Hepatocyte (in vitro differentiated cells): ENCODE measurements around the gene SDK1. TPM values are rescaled to one million over a fixed set of nuclear protein-coding genes. Genes with fewer than 3 reads are reported as not detected.

Source experiments
- DNase-seq: peaks from one replicate; pipeline ENCODE4 v3.0.0-alpha.2; 2016; ENCODE audit warnings: low spot score
- H2AFZ ChIP-seq: fragments of 200-600 bp; sonication (generic); 2 replicates; pipeline ENCODE4 v1.6.0; 2016; ENCODE audit warnings: antibody characterized with exemption, mild to moderate bottlenecking
- H3K27ac ChIP-seq: fragments of 200-600 bp; sonication (generic); 2 replicates; pipeline ENCODE4 v1.5.1; 2016; ENCODE audit warnings: mild to moderate bottlenecking
- H3K27me3 ChIP-seq: fragments of 200-600 bp; sonication (generic); 2 replicates; pipeline ENCODE4 v1.6.1; 2016
- H3K36me3 ChIP-seq: fragments of 200-600 bp; sonication (generic); replicated peaks from 2 replicates; pipeline ENCODE4 v1.5.1; 2016; ENCODE audit warnings: low read depth; ENCODE audit not compliant: insufficient read depth
- H3K4me1 ChIP-seq: fragments of 200-600 bp; sonication (generic); 2 replicates; pipeline ENCODE4 v1.5.1; 2016; ENCODE audit warnings: mild to moderate bottlenecking, moderate library complexity; ENCODE audit not compliant: insufficient read depth
- H3K4me2 ChIP-seq: fragments of 200-600 bp; sonication (generic); 2 replicates; pipeline ENCODE4 v1.6.0; 2016
- H3K4me3 ChIP-seq: fragments of 200-600 bp; sonication (generic); 2 replicates; pipeline ENCODE4 v1.5.1; 2016; ENCODE audit warnings: mild to moderate bottlenecking
- H3K79me2 ChIP-seq: fragments of 200-600 bp; sonication (generic); 2 replicates; pipeline ENCODE4 v1.6.0; 2017; ENCODE audit warnings: mild to moderate bottlenecking
- H3K9me2 ChIP-seq: fragments of 200-600 bp; sonication (generic); replicated peaks from 2 replicates; pipeline ENCODE4 v1.6.0; 2017; ENCODE audit warnings: mild to moderate bottlenecking; ENCODE audit not compliant: insufficient read depth
- H3K9me3 ChIP-seq: fragments of 200-600 bp; sonication (generic); 2 replicates; pipeline ENCODE4 v1.5.1; 2016; ENCODE audit warnings: low read depth, mild to moderate bottlenecking
- H4K20me1 ChIP-seq: fragments of 200-600 bp; sonication (generic); 2 replicates; pipeline ENCODE4 v1.6.0; 2016; ENCODE audit warnings: mild to moderate bottlenecking; ENCODE audit not compliant: insufficient read depth, poor library complexity, severe bottlenecking
- EZH2 ChIP-seq: fragments of 200-600 bp; sonication (generic); IDR thresholded peaks from 2 replicates; pipeline ENCODE4 v1.6.1; 2016; ENCODE audit warnings: antibody characterized with exemption, mild to moderate bottlenecking, borderline replicate concordance
- EZH2phosphoT487 ChIP-seq: fragments of 200-600 bp; sonication (generic); IDR thresholded peaks from one replicate; pipeline ENCODE4 v1.6.1; 2018; ENCODE audit warnings: antibody characterized with exemption, mild to moderate bottlenecking, low read depth, moderate library complexity; ENCODE audit not compliant: unreplicated experiment, severe bottlenecking
- WGBS: methylation state at CpG from one replicate; pipeline ENCODE4 v1.1.6; 2016; ENCODE audit warnings: low lambda C conversion rate; ENCODE audit errors: missing lambda C conversion rate; 5-methylcytosine and 5-hydroxymethylcytosine counted together
- polyA plus RNA-seq: library from polyadenylated mRNA; unstranded; fragments of >200 nt; fragmentation: Nextera tagmentation; extraction: Ambion mirVana; gene quantifications from 2 replicates; pipeline ENCODE4 v1.2.1, GENCODE V29; 2016
- total RNA-seq: library from RNA; depleted of rRNA; stranded (reverse); fragments of >200 nt; gene quantifications from 2 replicates; pipeline ENCODE4 v1.2.3, GENCODE V29; 2014
- TF ChIP-seq, protein P1 (sequence below): fragments of 200-600 bp; sonication (generic); IDR thresholded peaks from 2 replicates; pipeline ENCODE4 v1.5.1; 2016; ENCODE audit warnings: antibody characterized with exemption, mild to moderate bottlenecking; ENCODE audit not compliant: poor library complexity

Gene SDK1
- total and polyA plus RNA-seq, 2 experiments from 2014 or later = 4.3 to 10.0 TPM

DNA sequence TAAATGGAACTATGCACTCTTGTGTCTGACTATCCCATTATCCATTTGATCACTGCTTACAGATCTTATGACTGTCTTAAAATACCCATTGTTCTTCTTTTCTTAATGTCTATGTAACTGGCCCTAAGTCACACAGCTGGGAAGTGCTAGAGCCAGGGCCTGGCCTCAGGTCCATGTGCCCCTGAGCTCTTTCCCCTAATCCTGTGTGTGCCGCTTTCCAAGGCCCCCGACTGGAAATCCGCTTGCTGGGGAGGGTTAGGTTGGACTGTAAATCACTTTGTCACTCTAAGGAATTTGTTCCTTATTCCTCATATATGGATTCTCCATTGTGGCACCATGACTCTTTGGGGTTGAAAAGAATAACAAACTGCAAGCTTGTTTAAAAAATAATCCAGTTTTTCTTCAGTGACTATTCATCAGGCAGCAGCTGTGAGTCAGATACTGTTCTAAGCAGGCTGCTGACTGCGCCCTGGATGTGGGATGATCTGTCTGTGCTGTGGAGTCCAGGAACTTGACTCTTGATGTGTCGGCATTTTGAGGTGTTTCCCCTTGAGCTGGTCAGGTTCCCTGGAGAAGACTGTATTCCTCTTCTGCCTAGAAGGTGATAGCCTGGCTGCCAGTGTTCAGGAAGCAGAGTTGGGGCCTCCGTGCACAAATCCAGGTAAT, 236.3 kb downstream of the SDK1 start:
- H3K9me2 ChIP-seq = no peaks in the 10 kb centered on the region
- no peaks in the 10 kb centered on the region for H3K9me3 ChIP-seq
- no peak overlapping the region for H3K4me3 ChIP-seq
- no peaks in the 10 kb centered on the region for H3K36me3 ChIP-seq
- no peaks in the 10 kb centered on the region for H3K27me3 ChIP-seq
- H3K4me2 ChIP-seq = no peak overlapping the region
- no peaks in the 10 kb centered on the region for H3K79me2 ChIP-seq
- peak; percentile 34 for DNase-seq
- H3K4me1 ChIP-seq = peaks cover 7% of the 10 kb centered on the region
- 69% methylated on average over 6 of the region's 6 CpGs for WGBS
- H4K20me1 ChIP-seq = no peaks in the 10 kb centered on the region
- TF ChIP-seq EZH2 (no peak), EZH2phosphoT487 (no peak)
- TF ChIP-seq, protein P1, sequence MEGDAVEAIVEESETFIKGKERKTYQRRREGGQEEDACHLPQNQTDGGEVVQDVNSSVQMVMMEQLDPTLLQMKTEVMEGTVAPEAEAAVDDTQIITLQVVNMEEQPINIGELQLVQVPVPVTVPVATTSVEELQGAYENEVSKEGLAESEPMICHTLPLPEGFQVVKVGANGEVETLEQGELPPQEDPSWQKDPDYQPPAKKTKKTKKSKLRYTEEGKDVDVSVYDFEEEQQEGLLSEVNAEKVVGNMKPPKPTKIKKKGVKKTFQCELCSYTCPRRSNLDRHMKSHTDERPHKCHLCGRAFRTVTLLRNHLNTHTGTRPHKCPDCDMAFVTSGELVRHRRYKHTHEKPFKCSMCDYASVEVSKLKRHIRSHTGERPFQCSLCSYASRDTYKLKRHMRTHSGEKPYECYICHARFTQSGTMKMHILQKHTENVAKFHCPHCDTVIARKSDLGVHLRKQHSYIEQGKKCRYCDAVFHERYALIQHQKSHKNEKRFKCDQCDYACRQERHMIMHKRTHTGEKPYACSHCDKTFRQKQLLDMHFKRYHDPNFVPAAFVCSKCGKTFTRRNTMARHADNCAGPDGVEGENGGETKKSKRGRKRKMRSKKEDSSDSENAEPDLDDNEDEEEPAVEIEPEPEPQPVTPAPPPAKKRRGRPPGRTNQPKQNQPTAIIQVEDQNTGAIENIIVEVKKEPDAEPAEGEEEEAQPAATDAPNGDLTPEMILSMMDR = no peak
- H3K27ac ChIP-seq = no peak overlapping the region
- no peak overlapping the region for H2AFZ ChIP-seq

DNA sequence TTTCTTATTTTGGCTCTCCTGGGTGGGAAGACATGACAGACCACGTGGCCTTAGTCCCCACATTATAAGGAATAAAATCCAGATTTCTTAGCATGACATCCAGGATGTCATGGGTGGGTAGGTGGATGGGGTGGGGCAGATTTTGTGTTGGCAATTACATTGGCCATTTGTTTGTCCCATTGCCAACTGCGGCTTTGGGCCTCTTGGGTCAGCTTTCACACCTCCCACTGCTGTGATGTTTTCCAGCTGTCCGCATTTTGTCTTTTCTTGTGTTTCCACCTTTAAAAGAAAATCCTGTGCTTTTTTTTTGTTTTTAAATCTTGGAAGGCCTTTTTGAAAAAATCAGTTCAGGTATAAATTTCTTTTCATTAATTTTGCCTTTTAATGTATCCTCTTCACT, 237.0 kb downstream of the SDK1 start:
- H3K4me2 ChIP-seq = no peak overlapping the region
- no peak for DNase-seq
- TF ChIP-seq EZH2 = no peak
- TF ChIP-seq, protein P1 = no peak
- no peak for TF ChIP-seq EZH2phosphoT487
- no peaks in the 10 kb centered on the region for H3K36me3 ChIP-seq
- WGBS = 87% methylated on average over 3 of the region's 3 CpGs
- H3K9me2 ChIP-seq = no peaks in the 10 kb centered on the region
- no peaks in the 10 kb centered on the region for H4K20me1 ChIP-seq
- H3K27me3 ChIP-seq = no peaks in the 10 kb centered on the region
- H3K9me3 ChIP-seq = no peaks in the 10 kb centered on the region
- no peak overlapping the region for H3K4me3 ChIP-seq
- H3K27ac ChIP-seq = no peak overlapping the region
- H3K4me1 ChIP-seq = peaks cover 4% of the 10 kb centered on the region
- H3K79me2 ChIP-seq = no peaks in the 10 kb centered on the region
- H2AFZ ChIP-seq = no peak overlapping the region

DNA sequence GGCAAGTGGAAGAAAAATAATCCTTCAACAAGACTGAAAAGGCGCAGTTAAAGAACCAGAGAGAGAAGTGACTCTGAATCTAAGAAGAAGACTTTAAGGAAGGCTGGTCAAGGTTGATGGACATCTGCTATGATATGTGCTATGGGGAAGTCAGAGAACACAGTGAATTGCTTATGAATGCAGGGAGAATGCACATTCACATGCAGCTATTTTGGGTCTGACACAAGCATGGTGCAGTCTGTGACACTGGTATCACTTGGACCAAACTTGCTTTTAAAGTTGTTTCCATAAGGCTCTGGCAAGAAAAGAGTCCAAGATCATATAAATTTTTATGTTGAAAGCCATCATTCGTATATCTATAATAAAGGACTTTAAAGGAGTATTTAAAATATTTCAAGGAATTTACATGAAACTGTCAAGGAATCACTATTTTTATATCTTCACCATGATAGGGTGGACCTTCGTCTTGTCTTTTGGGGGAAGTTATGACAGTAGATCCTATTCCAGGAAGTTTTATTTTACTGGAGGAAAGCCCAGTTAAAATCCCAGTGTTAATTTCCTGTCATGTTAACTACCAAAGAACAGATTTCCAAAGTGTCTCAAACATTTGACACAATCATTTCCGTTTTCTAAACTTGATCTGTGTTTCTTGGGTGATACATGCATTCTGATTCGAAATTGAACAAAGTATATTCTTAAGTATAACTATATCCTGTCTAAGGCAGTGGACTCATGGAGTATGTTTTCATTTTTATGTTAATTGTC, 239.6 kb downstream of the SDK1 start:
- Histone ChIP-seq H3K36me3 (no peaks in the 10 kb centered on the region), H3K9me2 (no peaks in the 10 kb centered on the region), H3K27ac (no peak overlapping the region), H3K9me3 (no peaks in the 10 kb centered on the region), H3K27me3 (no peaks in the 10 kb centered on the region), H3K79me2 (no peaks in the 10 kb centered on the region), H3K4me2 (no peak overlapping the region), H4K20me1 (no peaks in the 10 kb centered on the region), H3K4me1 (peaks cover 4% of the 10 kb centered on the region), H3K4me3 (no peak overlapping the region), H2AFZ (no peak overlapping the region)
- DNase-seq = no peak
- 83% methylated on average over 5 of the region's 5 CpGs for WGBS
- TF ChIP-seq EZH2phosphoT487 (no peak), EZH2 (no peak)
- TF ChIP-seq, protein P1 = no peak
